H1 (cell line): ENCODE measurements around the gene PNCK. TPM values are rescaled to one million over a fixed set of nuclear protein-coding genes. Genes with fewer than 3 reads are reported as not detected.

Source experiments
- CTCF ChIA-PET: fragments of 300-600 bp; sonication (Branson Sonifier 250); formaldehyde crosslinking; loops from one replicate; lab custom pipeline; 2021; ENCODE audit not compliant: partially characterized antibody; lab: Charles Lee
- POLR2A ChIA-PET: fragments of 300-600 bp; sonication (Branson Sonifier 250); formaldehyde crosslinking; loops from one replicate; lab custom pipeline; 2021; ENCODE audit warnings: inconsistent platforms; ENCODE audit not compliant: partially characterized antibody; lab: Charles Lee
- DNase-seq, 2 experiments: peaks; one replicate each; pipeline versions ENCODE4 v3.0.0 to v3.0.0-alpha.2; 2010 to 2022; ENCODE audit warnings: low spot score in 2 of 2, low read depth in 1 of 2, mixed read lengths in 1 of 2
- FAIRE-seq: peaks from 2 replicates; lab custom pipeline; 2011; peaks lifted over from hg19 to GRCh38; lab: Jason Lieb, UNC
- H2AFZ ChIP-seq: 2 replicates; pipeline ENCODE4 v1.8.1; 2012; ENCODE audit warnings: low read length, inconsistent platforms
- H2AK5ac ChIP-seq: 2 replicates; pipeline ENCODE4 v1.6.1; 2013; ENCODE audit warnings: low read depth, low read length
- H2BK120ac ChIP-seq: replicated peaks from 2 replicates; pipeline ENCODE3; 2013; ENCODE audit warnings: low read depth, low read length, inconsistent platforms
- H2BK12ac ChIP-seq: 2 replicates; pipeline ENCODE4 v1.6.1; 2013; ENCODE audit warnings: low read depth, low read length
- H2BK15ac ChIP-seq: 2 replicates; pipeline ENCODE4 v1.6.1; 2013; ENCODE audit warnings: low read length
- H2BK20ac ChIP-seq: 2 replicates; pipeline ENCODE4 v1.6.1; 2013; ENCODE audit warnings: low read length
- H2BK5ac ChIP-seq: 2 replicates; pipeline ENCODE4 v1.6.1; 2013; ENCODE audit warnings: low read depth, low read length
- H3K14ac ChIP-seq: 2 replicates; pipeline ENCODE4 v1.6.1; 2013; ENCODE audit warnings: inconsistent platforms; ENCODE audit not compliant: insufficient read length
- H3K18ac ChIP-seq: 2 replicates; pipeline ENCODE4 v1.6.1; 2013; ENCODE audit warnings: low read length; ENCODE audit errors: extremely low read depth
- H3K23ac ChIP-seq: 2 replicates; pipeline ENCODE4 v1.6.1; 2013; ENCODE audit warnings: inconsistent platforms; ENCODE audit not compliant: insufficient read length
- H3K23me2 ChIP-seq: 2 replicates; pipeline ENCODE4 v1.6.1; 2013; ENCODE audit warnings: low read depth, low read length
- H3K27ac ChIP-seq: 2 replicates; pipeline ENCODE4 v1.6.1; 2011; ENCODE audit warnings: low read depth, low read length, inconsistent platforms
- H3K27me3 ChIP-seq, 4 experiments: replicated peaks in 1 of 4; 1 replicate in 1 of 4; 2 replicates in 3 of 4; pipeline versions ENCODE4 v1.6.1 to v1.8.1; 2011 to 2013; ENCODE audit warnings: low read length in 3 of 4, mild to moderate bottlenecking in 3 of 4, inconsistent platforms in 2 of 4, mixed read lengths in 2 of 4, moderate library complexity in 1 of 4; ENCODE audit not compliant: control insufficient read depth in 3 of 4, insufficient read depth in 3 of 4; ENCODE audit errors: extremely low read depth in 1 of 4
- H3K36me3 ChIP-seq, 4 experiments: 2 replicates each; pipeline versions ENCODE4 v1.6.1 to v1.8.1; 2011 to 2013; ENCODE audit warnings: mild to moderate bottlenecking in 4 of 4, low read length in 3 of 4, moderate library complexity in 2 of 4, control low read depth in 1 of 4, inconsistent platforms in 1 of 4; ENCODE audit not compliant: insufficient read depth in 4 of 4, control insufficient read depth in 2 of 4
- H3K4ac ChIP-seq: replicated peaks from 2 replicates; pipeline ENCODE3; 2013; ENCODE audit warnings: low read length, low read depth, mixed read lengths, inconsistent platforms; ENCODE audit not compliant: insufficient read length
- H3K4me1 ChIP-seq, 4 experiments: replicated peaks in 1 of 4; 1 replicate in 1 of 4; 2 replicates in 3 of 4; pipeline versions ENCODE4 v1.6.1 to v1.8.1; 2011 to 2013; ENCODE audit warnings: low read length in 3 of 4, inconsistent platforms in 2 of 4, mixed read lengths in 1 of 4; ENCODE audit not compliant: insufficient read depth in 4 of 4, control insufficient read depth in 3 of 4
- H3K4me2 ChIP-seq, 2 experiments: 2 replicates each; pipeline versions ENCODE4 v1.6.1 to v1.8.1; 2011 to 2013; ENCODE audit warnings: low read depth in 2 of 2, low read length in 2 of 2, control low read depth in 1 of 2, inconsistent platforms in 1 of 2, mild to moderate bottlenecking in 1 of 2; ENCODE audit not compliant: insufficient read depth in 1 of 2
- H3K4me3 ChIP-seq, 4 experiments: fragments of 200-600, 300-600 bp in 1 of 4; sonication (generic), shearing (Covaris generic), sonication (Bioruptor Twin) in 1 of 4; 2 replicates each; pipeline versions ENCODE4 v1.5.1 to v1.8.1; 2011 to 2016; ENCODE audit warnings: low read length in 4 of 4, low read depth in 3 of 4, control low read depth in 2 of 4, inconsistent platforms in 2 of 4, mild to moderate bottlenecking in 2 of 4, mixed read lengths in 1 of 4, moderate library complexity in 1 of 4; ENCODE audit not compliant: insufficient read depth in 2 of 4; ENCODE audit errors: extremely low read depth in 1 of 4
- H3K56ac ChIP-seq: replicated peaks from 2 replicates; pipeline ENCODE3; 2013; ENCODE audit warnings: low read depth, mild to moderate bottlenecking, mixed read lengths, low read length, inconsistent platforms; ENCODE audit not compliant: insufficient read length
- H3K79me1 ChIP-seq: 2 replicates; pipeline ENCODE4 v1.6.1; 2013; ENCODE audit warnings: low read depth, low read length, control low read depth
- H3K79me2 ChIP-seq, 2 experiments: 2 replicates each; pipeline versions ENCODE4 v1.6.1 to v1.8.1; 2012 to 2013; ENCODE audit warnings: low read length in 2 of 2, mild to moderate bottlenecking in 2 of 2, inconsistent platforms in 1 of 2; ENCODE audit not compliant: insufficient read depth in 2 of 2, control insufficient read depth in 1 of 2
- H3K9ac ChIP-seq, 4 experiments: replicated peaks in 1 of 4; 1 replicate in 1 of 4; 2 replicates in 3 of 4; pipeline versions ENCODE4 v1.6.1 to v1.8.1; 2011 to 2013; ENCODE audit warnings: low read depth in 3 of 4, low read length in 3 of 4, control low read depth in 2 of 4, mild to moderate bottlenecking in 2 of 4, moderate library complexity in 2 of 4, inconsistent platforms in 1 of 4; ENCODE audit errors: extremely low read depth in 1 of 4
- H3K9me3 ChIP-seq, 2 experiments: 2 replicates each; pipeline versions ENCODE4 v1.6.1 to v1.8.1; 2012 to 2013; ENCODE audit warnings: mild to moderate bottlenecking in 2 of 2, moderate library complexity in 2 of 2, control low read depth in 1 of 2, inconsistent platforms in 1 of 2, low read depth in 1 of 2, low read length in 1 of 2, mixed read lengths in 1 of 2; ENCODE audit not compliant: insufficient read depth in 2 of 2
- H4K20me1 ChIP-seq, 2 experiments: replicated peaks in 1 of 2; 2 replicates each; pipeline versions ENCODE3 to v1.8.1; 2011 to 2013; ENCODE audit warnings: inconsistent platforms in 2 of 2, low read length in 2 of 2, mild to moderate bottlenecking in 1 of 2; ENCODE audit not compliant: insufficient read depth in 2 of 2, control insufficient read depth in 1 of 2
- H4K5ac ChIP-seq: 2 replicates; pipeline ENCODE4 v1.6.1; 2013; ENCODE audit warnings: low read length, low read depth, mixed read lengths, inconsistent platforms; ENCODE audit not compliant: insufficient read length
- H4K8ac ChIP-seq: 2 replicates; pipeline ENCODE4 v1.8.0; 2013; ENCODE audit warnings: mild to moderate bottlenecking, moderate library complexity, low read length, inconsistent platforms; ENCODE audit not compliant: insufficient read depth; ENCODE audit errors: extremely low read depth
- H4K91ac ChIP-seq: replicated peaks from 2 replicates; pipeline ENCODE3; 2013; ENCODE audit warnings: low read length, mixed read lengths, inconsistent platforms; ENCODE audit not compliant: insufficient read length
- ATF3 ChIP-seq: IDR thresholded peaks from 2 replicates; pipeline ENCODE4 v1.6.1; 2011; ENCODE audit warnings: low read depth, mild to moderate bottlenecking, low read length; ENCODE audit not compliant: insufficient read depth
- BCL11A ChIP-seq, 2 experiments: IDR thresholded peaks; one replicate each; pipeline ENCODE4 v1.6.1; 2011; ENCODE audit warnings: low read depth in 2 of 2, low read length in 2 of 2, mild to moderate bottlenecking in 2 of 2
- CBX5 ChIP-seq: fragments of 300-800, 300-1000 bp; sonication (generic); IDR thresholded peaks from 2 replicates; pipeline ENCODE4 v1.7.1; 2016; ENCODE audit warnings: antibody characterized with exemption, low read length, low read depth
- GTF2F1 ChIP-seq: IDR thresholded peaks from 2 replicates; pipeline ENCODE4 v1.6.1; 2012; ENCODE audit warnings: low read depth, low read length, improper control_type of control experiment, borderline replicate concordance
- HDAC2 ChIP-seq, 2 experiments: fragments of 300-600 bp in 1 of 2; sonication (generic) in 1 of 2; IDR thresholded peaks; 2 replicates each; pipeline ENCODE4 v1.6.1; 2011 to 2012; ENCODE audit warnings: low read depth in 2 of 2, low read length in 2 of 2, mild to moderate bottlenecking in 2 of 2, moderate library complexity in 2 of 2, borderline replicate concordance in 1 of 2, inconsistent platforms in 1 of 2
- KDM4A ChIP-seq: IDR thresholded peaks from one replicate; pipeline ENCODE4 v1.7.1; 2012; ENCODE audit warnings: low read depth, mild to moderate bottlenecking, moderate library complexity, low read length, inconsistent platforms; ENCODE audit not compliant: severe bottlenecking
- KDM5A ChIP-seq: fragments of 200-600 bp; IDR thresholded peaks from 2 replicates; pipeline ENCODE4 v1.7.1; 2012; ENCODE audit warnings: mild to moderate bottlenecking, low read length, inconsistent platforms, mixed read lengths
- MAFK ChIP-seq: IDR thresholded peaks from 2 replicates; pipeline ENCODE4 v1.6.1; 2012; ENCODE audit warnings: low read depth, mild to moderate bottlenecking, improper control_type of control experiment, low read length
- SIX5 ChIP-seq: IDR thresholded peaks from 2 replicates; pipeline ENCODE4 v1.6.1; 2011; ENCODE audit warnings: mild to moderate bottlenecking, low read depth, low read length
- YY1 ChIP-seq: IDR thresholded peaks from 2 replicates; pipeline ENCODE4 v1.6.1; 2011; ENCODE audit warnings: low read depth, mild to moderate bottlenecking, low read length
- WGBS, 2 experiments: shearing (Covaris generic) in 1 of 2; methylation state at CpG; one replicate each; pipeline versions ENCODE4 v1.1.6 to v1.1.7; 2013 to 2015; ENCODE audit warnings: low lambda C conversion rate in 2 of 2, mixed read lengths in 2 of 2, inconsistent platforms in 1 of 2, low coverage in 1 of 2, missing lambda C conversion rate in 1 of 2; ENCODE audit not compliant: insufficient replicate concordance in 2 of 2, insufficient coverage in 1 of 2, insufficient read length in 1 of 2; ENCODE audit errors: extremely low coverage in 1 of 2, missing lambda C conversion rate in 1 of 2; 5-methylcytosine and 5-hydroxymethylcytosine counted together
- polyA plus RNA-seq, 7 experiments: library from polyadenylated mRNA; depleted of rRNA in 3 of 7; stranded (reverse) in 5 of 7; unstranded in 2 of 7; fragments of >200 nt in 5 of 7; fragments of 200-250 nt in 2 of 7; gene quantifications; 1 replicate in 5 of 7; 2 replicates in 1 of 7; 4 replicates in 1 of 7; pipeline versions ENCODE4 v1.2.1 to v1.2.3, GENCODE V29; 2011 to 2013; ENCODE audit warnings: missing spikeins in 2 of 7, mixed read lengths in 2 of 7
- total RNA-seq: library from RNA; stranded (reverse); fragmentation: NEBNext Ultra II Directional; extraction: Animal tissue kit (Norgen Biotek cat#: 25700); gene quantifications from 2 replicates; pipeline ENCODE4 v1.2.1, GENCODE V29; 2021

PNCK gene
- total and polyA plus RNA-seq, 2 of the 8 experiments (the other 6 are each of a cell fraction or from before 2014, with no cell fraction given), result 6.2 to 6.3 TPM

DNA sequence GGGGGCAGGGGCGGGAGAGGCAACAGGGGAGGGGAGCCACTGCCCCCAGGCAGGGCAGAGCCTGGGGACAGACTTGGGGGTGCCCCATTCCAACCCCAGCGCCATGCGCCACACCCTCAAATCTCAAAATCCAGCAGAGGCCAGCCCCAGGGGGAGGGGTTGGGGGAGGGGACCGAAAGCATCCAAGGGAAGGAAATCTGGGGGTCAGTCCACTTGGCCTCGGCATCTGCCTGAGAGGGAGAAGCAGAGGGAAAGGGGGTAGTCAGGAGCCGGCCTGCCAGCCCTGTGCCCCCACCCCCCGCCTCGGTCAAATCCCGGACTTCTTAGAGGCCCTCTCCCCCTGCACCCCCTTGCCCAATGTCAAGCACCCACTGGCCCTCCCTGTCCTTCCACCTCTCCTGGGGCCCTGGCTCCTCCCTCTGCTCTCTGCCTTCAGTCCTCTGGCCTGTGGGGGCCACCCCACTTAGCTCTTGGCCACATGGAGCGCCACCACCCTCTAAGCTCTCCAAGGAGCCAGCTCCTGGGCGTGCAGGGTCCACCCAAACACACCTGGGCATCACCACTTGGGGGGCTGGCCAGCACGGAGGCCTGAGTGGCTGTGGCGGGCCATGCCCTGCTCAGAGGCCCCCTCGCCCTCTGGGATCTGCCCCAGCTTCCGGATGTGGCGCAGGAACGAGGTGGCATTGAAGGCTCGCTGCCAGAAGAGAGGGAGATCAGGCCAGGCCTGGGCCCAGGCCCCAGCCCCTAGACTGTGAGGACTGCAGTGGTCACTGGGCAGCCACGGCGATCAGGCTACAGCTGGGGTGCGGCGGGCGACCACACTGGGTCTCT, 3.5 kb downstream of the PNCK start:
- H3K18ac ChIP-seq, result no peak overlapping the region
- H3K4me3 ChIP-seq, result no peak overlapping the region
- no peak for DNase-seq
- no peak overlapping the region for H3K14ac ChIP-seq
- no peak overlapping the region for H3K56ac ChIP-seq
- 100% methylated on average over 3 of the region's 23 CpGs; no CpG with 5 or more reads in 1 of the 2 experiments for WGBS, 2 experiments
- no peak overlapping the region for H3K27ac ChIP-seq
- no peaks in the 10 kb centered on the region; the same call in 1 of the 2 replicates for H3K23me2 ChIP-seq
- H3K23ac ChIP-seq, result no peak overlapping the region
- H3K27me3 ChIP-seq, result peaks cover 0 to 2% (median under 1%) of the 10 kb centered on the region in 4 experiments; a peak in 2 of 7 replicates
- FAIRE-seq, result no peak
- no peaks in the 10 kb centered on the region for H4K20me1 ChIP-seq
- H4K91ac ChIP-seq, result no peak overlapping the region
- H3K4me1 ChIP-seq, result peaks cover 0 to 8% (median 2%) of the 10 kb centered on the region in 4 experiments; a peak in 4 of 7 replicates
- TF ChIP-seq KDM5A (no peak), MAFK (no peak), KDM4A (no peak), BCL11A (IDR thresholded peaks at IDR 0.05; ENCODE audit: low read depth in 2 of 2, low read length in 2 of 2) (no peak), GTF2F1 (no peak), YY1 (no peak), ATF3 (no peak), HDAC2 (IDR thresholded peaks at IDR 0.05; ENCODE audit: borderline replicate concordance in 1 of 2, low read depth in 2 of 2, low read length in 2 of 2) (no peak), SIX5 (no peak), CBX5 (no peak)
- POLR2A ChIA-PET, result interaction anchor here (1.3 kb wide), 1 partner anchor 17 kb away, joined by 4 read pairs; no protein-coding TSS in a partner anchor
- H3K79me2 ChIP-seq, result no peaks in the 10 kb centered on the region
- no peak overlapping the region for H2AFZ ChIP-seq
- H2BK15ac ChIP-seq, result no peak overlapping the region
- H3K79me1 ChIP-seq, result no peaks in the 10 kb centered on the region
- no peak overlapping the region for H2BK20ac ChIP-seq
- no peak overlapping the region for H2BK5ac ChIP-seq
- H2BK12ac ChIP-seq, result no peak overlapping the region
- no peak overlapping the region for H2BK120ac ChIP-seq
- no peak overlapping the region for H2AK5ac ChIP-seq
- H3K9ac ChIP-seq, result no peak overlapping the region
- no peaks in the 10 kb centered on the region for H3K9me3 ChIP-seq
- H4K8ac ChIP-seq, result no peak overlapping the region
- H3K4ac ChIP-seq, result no peak overlapping the region
- no peak overlapping the region for H4K5ac ChIP-seq
- no peak overlapping the region for H3K4me2 ChIP-seq
- CTCF ChIA-PET, result interaction anchor here (0.6 to 28.7 kb wide), 23 partner anchors 11 to 193 kb away, joined by 3 to 408 read pairs (median 6); partner anchors contain the start of genes DUSP9 and SLC6A8
- no peaks in the 10 kb centered on the region for H3K36me3 ChIP-seq
